ENCODE data around the gene SOX5. TPM values are rescaled to one million over a fixed set of nuclear protein-coding genes. Genes with fewer than 3 reads are reported as not detected.

The SOX5 gene
- under 1 TPM; 0.69 to 0.70 TPM for total RNA-seq

- no peaks in the 10 kb centered on the region for H3K9me3 Mint-ChIP-seq
- no peak within 1 kb of the TSS for H3K4me3 Mint-ChIP-seq
- no peaks in the 10 kb centered on the region for H3K4me1 Mint-ChIP-seq (ENCODE audit: low read depth)
- intact Hi-C loops (cut with micrococcal nuclease): no loop called here
- H3K27ac Mint-ChIP-seq: no peak within 1 kb of the TSS
- no peaks in the 10 kb centered on the region for H3K27me3 Mint-ChIP-seq
- ChIA-PET CTCF (interaction anchor here (0.6 kb wide), 1 partner anchor 14 kb away, joined by 3 read pairs; no protein-coding TSS in a partner anchor), POLR2A (no interaction called here)
- H3K36me3 Mint-ChIP-seq: no peaks in the 10 kb centered on the region
- no peak for DNase-seq
Observed at GRCh38 chr12:23949348-23950209, at the start of gene SOX5. Gene SOX5 (minus strand): TSS chr12:23949670. CDS start chr12:23949601, 69 bp downstream.

DNA sequence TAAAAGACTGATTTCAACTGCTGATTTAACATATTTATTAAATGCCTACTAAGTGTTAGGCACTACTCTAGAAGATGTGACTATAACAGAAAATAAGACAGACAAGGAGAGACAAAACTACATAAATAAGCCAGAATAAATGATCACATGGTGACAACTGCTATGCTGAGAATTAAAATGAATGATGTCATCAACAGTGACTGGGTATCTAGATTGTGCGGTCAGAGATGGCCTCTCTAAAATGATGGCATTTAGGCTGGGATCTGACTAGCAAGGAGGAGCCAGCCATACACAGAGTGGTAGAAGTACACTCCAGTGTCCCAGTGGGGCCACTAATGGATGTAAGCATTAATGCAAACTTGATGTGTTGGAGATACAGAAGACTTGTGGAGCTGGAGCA is 37.6 kb upstream of the SOX5 start:
- CTCF ChIA-PET: no interaction called here
- intact Hi-C loops (cut with micrococcal nuclease): no loop called here
- DNase-seq: no peak
- Mint-ChIP-seq H3K36me3 (no peaks in the 10 kb centered on the region), H3K9me3 (peaks cover 4% of the 10 kb centered on the region), H3K4me3 (no peak overlapping the region), H3K27ac (no peak overlapping the region), H3K27me3 (no peaks in the 10 kb centered on the region), H3K4me1 (ENCODE audit: low read depth) (no peaks in the 10 kb centered on the region)
- POLR2A ChIA-PET: no interaction called here

DNA sequence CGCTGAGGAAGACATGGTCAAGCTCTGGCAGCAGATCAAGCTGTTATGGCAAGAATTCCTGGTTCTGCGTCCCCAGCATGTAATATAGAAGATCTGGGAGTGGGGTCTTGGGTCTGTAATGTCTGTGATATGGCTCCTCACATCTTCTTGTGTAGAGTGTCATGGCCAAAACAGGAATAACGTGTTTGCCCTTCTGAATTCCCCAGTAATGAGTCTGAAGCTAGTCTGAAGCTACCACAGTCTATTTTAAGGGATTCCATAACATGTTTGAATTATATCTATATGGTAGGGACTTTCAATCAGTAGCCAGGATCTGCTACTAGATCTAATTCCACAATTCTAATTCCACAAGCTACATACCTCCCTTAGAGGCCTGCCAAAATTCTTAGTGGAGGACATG is 31.4 kb upstream of the SOX5 start:
- Mint-ChIP-seq H3K4me3 (no peak overlapping the region), H3K36me3 (no peaks in the 10 kb centered on the region), H3K9me3 (no peaks in the 10 kb centered on the region), H3K27ac (no peak overlapping the region), H3K4me1 (ENCODE audit: low read depth) (no peaks in the 10 kb centered on the region), H3K27me3 (no peaks in the 10 kb centered on the region)
- DNase-seq: no peak
- ChIA-PET CTCF (no interaction called here), POLR2A (no interaction called here)
- intact Hi-C loops (cut with micrococcal nuclease): no loop called here

DNA sequence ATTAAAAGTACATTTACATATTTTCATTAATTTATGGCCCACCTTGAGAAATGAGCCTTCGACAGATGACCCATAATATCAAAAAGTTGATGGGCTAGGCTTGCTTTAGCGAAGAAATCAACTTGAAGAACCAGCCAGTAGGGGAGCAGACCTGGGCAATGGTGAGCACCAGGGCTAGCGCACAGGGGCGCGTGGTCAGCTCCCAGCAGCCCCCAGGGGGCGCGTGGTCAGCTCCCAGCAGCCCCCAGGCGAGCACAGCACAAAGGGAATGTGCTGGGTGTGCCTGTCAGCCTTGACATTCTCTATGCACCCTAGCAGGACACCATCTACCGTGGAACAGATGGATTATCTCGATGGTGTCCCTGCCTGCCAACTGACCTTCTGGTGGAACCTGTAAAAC is 15.3 kb upstream of the SOX5 start:
- no peak overlapping the region for H3K4me3 Mint-ChIP-seq
- H3K9me3 Mint-ChIP-seq: peaks cover 3% of the 10 kb centered on the region
- no peaks in the 10 kb centered on the region for H3K36me3 Mint-ChIP-seq
- no peak overlapping the region for H3K27ac Mint-ChIP-seq
- ChIA-PET CTCF (no interaction called here), POLR2A (no interaction called here)
- DNase-seq: no peak
- intact Hi-C loops (cut with micrococcal nuclease): no loop called here
- no peaks in the 10 kb centered on the region for H3K4me1 Mint-ChIP-seq (ENCODE audit: low read depth)
- no peaks in the 10 kb centered on the region for H3K27me3 Mint-ChIP-seq

DNA sequence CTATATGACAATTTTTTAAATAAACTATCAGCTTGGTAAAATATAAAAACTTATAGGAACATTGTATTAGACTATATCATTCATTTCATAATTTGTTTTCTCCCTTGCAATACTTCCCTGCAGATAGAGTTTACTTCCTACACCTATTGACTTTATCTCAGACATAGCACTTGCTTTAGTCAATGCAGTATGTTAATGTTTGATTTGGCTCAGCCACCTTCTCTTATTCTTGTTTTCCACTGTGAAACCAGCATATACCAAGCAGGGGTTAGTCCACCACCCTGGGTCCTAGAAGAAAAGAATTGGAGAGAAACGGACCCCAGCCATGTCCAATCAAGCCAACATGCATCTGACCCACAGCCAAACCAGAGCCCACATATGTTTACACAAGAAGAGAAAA is 10.4 kb upstream of the SOX5 start:
- no peaks in the 10 kb centered on the region for H3K4me1 Mint-ChIP-seq (ENCODE audit: low read depth)
- H3K9me3 Mint-ChIP-seq: peaks cover 3% of the 10 kb centered on the region
- DNase-seq: no peak
- H3K27me3 Mint-ChIP-seq: no peaks in the 10 kb centered on the region
- POLR2A ChIA-PET: no interaction called here
- H3K36me3 Mint-ChIP-seq: no peaks in the 10 kb centered on the region
- no peak overlapping the region for H3K27ac Mint-ChIP-seq
- intact Hi-C loops (cut with micrococcal nuclease): no loop called here
- H3K4me3 Mint-ChIP-seq: no peak overlapping the region
- CTCF ChIA-PET: no interaction called here

GRCh38 chr12:23954332-23954731 is 4.9 kb upstream of the SOX5 start:
- H3K27me3 Mint-ChIP-seq: no peaks in the 10 kb centered on the region
- no peaks in the 10 kb centered on the region for H3K9me3 Mint-ChIP-seq
- no peaks in the 10 kb centered on the region for H3K36me3 Mint-ChIP-seq
- H3K27ac Mint-ChIP-seq: no peak overlapping the region
- no peak overlapping the region for H3K4me3 Mint-ChIP-seq
- no peaks in the 10 kb centered on the region for H3K4me1 Mint-ChIP-seq (ENCODE audit: low read depth)
- POLR2A ChIA-PET: no interaction called here
- intact Hi-C loops (cut with micrococcal nuclease): no loop called here
- no peak for DNase-seq
- CTCF ChIA-PET: interaction anchor here (0.6 kb wide), 1 partner anchor 16 kb away, joined by 3 read pairs; no protein-coding TSS in a partner anchor

GRCh38 chr12:23952071-23952470 is 2.6 kb upstream of the SOX5 start:
- H3K36me3 Mint-ChIP-seq: no peaks in the 10 kb centered on the region
- no peak overlapping the region for H3K4me3 Mint-ChIP-seq
- H3K27me3 Mint-ChIP-seq: no peaks in the 10 kb centered on the region
- POLR2A ChIA-PET: no interaction called here
- intact Hi-C loops (cut with micrococcal nuclease): no loop called here
- no peak overlapping the region for H3K27ac Mint-ChIP-seq
- CTCF ChIA-PET: no interaction called here
- DNase-seq: no peak
- no peaks in the 10 kb centered on the region for H3K9me3 Mint-ChIP-seq
- no peaks in the 10 kb centered on the region for H3K4me1 Mint-ChIP-seq (ENCODE audit: low read depth)

DNA sequence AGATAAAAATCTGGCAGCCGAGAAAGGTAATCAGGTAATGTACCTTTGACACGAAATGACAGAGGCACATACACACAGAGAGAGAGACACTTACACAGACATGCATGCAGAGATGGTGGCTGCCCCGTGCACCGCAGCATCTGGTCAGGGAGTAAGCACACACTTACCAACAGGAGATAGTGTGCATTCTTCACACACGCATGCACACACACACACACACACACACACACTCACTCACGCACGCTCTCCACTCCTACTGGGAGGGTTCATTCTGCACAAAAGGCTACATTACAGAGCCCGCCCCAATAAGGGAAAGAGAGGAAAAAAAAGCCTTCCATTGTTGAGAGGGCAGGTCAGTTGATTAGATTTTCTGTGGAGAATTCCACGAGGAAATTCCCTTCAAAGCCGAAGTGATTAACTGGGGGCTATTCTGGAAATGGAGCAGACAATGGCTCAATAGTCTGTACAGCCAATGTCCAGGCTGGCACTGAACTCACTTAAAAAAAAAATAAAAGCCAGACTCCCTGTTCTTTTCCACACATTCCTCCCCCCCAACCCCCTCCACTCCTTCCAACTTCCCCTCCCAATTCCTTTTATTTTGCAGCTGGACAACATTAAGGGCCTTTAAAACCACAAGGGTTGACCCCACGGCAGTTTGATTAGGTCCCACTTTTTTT is 1.4 kb upstream of the SOX5 start:
- no peak overlapping the region for H3K27ac Mint-ChIP-seq

GRCh38 chr12:23950210-23950774 is 822 bp upstream of the SOX5 start:
- no peaks in the 10 kb centered on the region for H3K4me1 Mint-ChIP-seq (ENCODE audit: low read depth)
- CTCF ChIA-PET: interaction anchor here (0.6 kb wide), 1 partner anchor 14 kb away, joined by 3 read pairs; no protein-coding TSS in a partner anchor
- H3K27me3 Mint-ChIP-seq: no peaks in the 10 kb centered on the region
- POLR2A ChIA-PET: no interaction called here
- no peaks in the 10 kb centered on the region for H3K9me3 Mint-ChIP-seq
- H3K4me3 Mint-ChIP-seq: no peak overlapping the region
- no peak overlapping the region for H3K27ac Mint-ChIP-seq
- no peak for DNase-seq
- H3K36me3 Mint-ChIP-seq: no peaks in the 10 kb centered on the region
- intact Hi-C loops (cut with micrococcal nuclease): no loop called here

More for the DNA sequence above, 1.4 kb upstream of the SOX5 start:
- POLR2A ChIA-PET: no interaction called here
- H3K4me3 Mint-ChIP-seq: no peak overlapping the region
- no peaks in the 10 kb centered on the region for H3K9me3 Mint-ChIP-seq
- intact Hi-C loops (cut with micrococcal nuclease): no loop called here
- no peak for DNase-seq
- CTCF ChIA-PET: no interaction called here
- no peaks in the 10 kb centered on the region for H3K36me3 Mint-ChIP-seq
- no peaks in the 10 kb centered on the region for H3K4me1 Mint-ChIP-seq (ENCODE audit: low read depth)
- no peaks in the 10 kb centered on the region for H3K27me3 Mint-ChIP-seq

GRCh38 chr12:23948291-23948690 is 1.2 kb downstream of the SOX5 start:
- intact Hi-C loops (cut with micrococcal nuclease): no loop called here
- ChIA-PET CTCF (no interaction called here), POLR2A (no interaction called here)
- Mint-ChIP-seq H3K4me3 (no peak overlapping the region), H3K27me3 (no peaks in the 10 kb centered on the region), H3K4me1 (ENCODE audit: low read depth) (no peaks in the 10 kb centered on the region), H3K9me3 (no peaks in the 10 kb centered on the region), H3K36me3 (no peaks in the 10 kb centered on the region), H3K27ac (no peak overlapping the region)
- DNase-seq: no peak

- DNase-seq: no peak
- Mint-ChIP-seq H3K27ac (no peak overlapping the region), H3K4me1 (ENCODE audit: low read depth) (no peaks in the 10 kb centered on the region), H3K36me3 (no peaks in the 10 kb centered on the region), H3K9me3 (peaks cover 2% of the 10 kb centered on the region), H3K4me3 (no peak overlapping the region), H3K27me3 (no peaks in the 10 kb centered on the region)
- intact Hi-C loops (cut with micrococcal nuclease): no loop called here
- POLR2A ChIA-PET: no interaction called here
- CTCF ChIA-PET: no interaction called here
Observed at GRCh38 chr12:23947395-23947794, 2.1 kb downstream of the SOX5 start.

- peaks cover 2% of the 10 kb centered on the region for H3K9me3 Mint-ChIP-seq
- H3K27me3 Mint-ChIP-seq: no peaks in the 10 kb centered on the region
- H3K4me1 Mint-ChIP-seq (ENCODE audit: low read depth): no peaks in the 10 kb centered on the region
- no peaks in the 10 kb centered on the region for H3K36me3 Mint-ChIP-seq
- intact Hi-C loops (cut with micrococcal nuclease): no loop called here
- no peak overlapping the region for H3K27ac Mint-ChIP-seq
- ChIA-PET POLR2A (no interaction called here), CTCF (no interaction called here)
- DNase-seq: no peak
- no peak overlapping the region for H3K4me3 Mint-ChIP-seq
Observed at GRCh38 chr12:23945249-23945648, 4.2 kb downstream of the SOX5 start.

- ChIA-PET POLR2A (no interaction called here), CTCF (no interaction called here)
- intact Hi-C loops (cut with micrococcal nuclease): no loop called here
- peaks cover 2% of the 10 kb centered on the region for H3K9me3 Mint-ChIP-seq
- H3K4me3 Mint-ChIP-seq: no peak overlapping the region
- H3K36me3 Mint-ChIP-seq: no peaks in the 10 kb centered on the region
- DNase-seq: no peak
- no peaks in the 10 kb centered on the region for H3K27me3 Mint-ChIP-seq
- H3K27ac Mint-ChIP-seq: no peak overlapping the region
- H3K4me1 Mint-ChIP-seq (ENCODE audit: low read depth): no peaks in the 10 kb centered on the region
Observed at GRCh38 chr12:23944067-23944466, 5.4 kb downstream of the SOX5 start.
